ENCODE results near the gene HEMGN. TPM values are rescaled to one million over a fixed set of nuclear protein-coding genes. Genes with fewer than 3 reads are reported as not detected.

Gene HEMGN
- total RNA-seq, 1 donor = not detected

DNA sequence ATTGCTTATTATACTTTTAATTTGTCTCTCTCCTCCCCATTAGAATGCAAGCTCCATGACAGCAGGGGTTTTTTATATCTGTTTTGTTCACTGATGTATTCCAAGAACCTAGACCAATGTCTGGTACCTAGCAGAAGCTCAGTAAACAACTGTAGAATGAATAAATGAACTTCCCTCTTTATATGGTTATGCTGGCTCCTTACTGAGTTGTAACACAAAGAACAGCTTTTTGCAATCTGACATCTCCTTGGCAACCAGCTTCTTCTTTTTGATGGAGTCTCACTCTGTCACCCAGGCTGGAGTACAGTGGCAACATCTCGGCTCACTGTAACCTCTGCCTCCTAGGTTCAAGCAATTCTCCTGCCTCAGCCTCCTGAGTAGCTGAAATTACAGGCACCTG is 29.3 kb downstream of the HEMGN start:
- TF ChIP-seq, protein P1, sequence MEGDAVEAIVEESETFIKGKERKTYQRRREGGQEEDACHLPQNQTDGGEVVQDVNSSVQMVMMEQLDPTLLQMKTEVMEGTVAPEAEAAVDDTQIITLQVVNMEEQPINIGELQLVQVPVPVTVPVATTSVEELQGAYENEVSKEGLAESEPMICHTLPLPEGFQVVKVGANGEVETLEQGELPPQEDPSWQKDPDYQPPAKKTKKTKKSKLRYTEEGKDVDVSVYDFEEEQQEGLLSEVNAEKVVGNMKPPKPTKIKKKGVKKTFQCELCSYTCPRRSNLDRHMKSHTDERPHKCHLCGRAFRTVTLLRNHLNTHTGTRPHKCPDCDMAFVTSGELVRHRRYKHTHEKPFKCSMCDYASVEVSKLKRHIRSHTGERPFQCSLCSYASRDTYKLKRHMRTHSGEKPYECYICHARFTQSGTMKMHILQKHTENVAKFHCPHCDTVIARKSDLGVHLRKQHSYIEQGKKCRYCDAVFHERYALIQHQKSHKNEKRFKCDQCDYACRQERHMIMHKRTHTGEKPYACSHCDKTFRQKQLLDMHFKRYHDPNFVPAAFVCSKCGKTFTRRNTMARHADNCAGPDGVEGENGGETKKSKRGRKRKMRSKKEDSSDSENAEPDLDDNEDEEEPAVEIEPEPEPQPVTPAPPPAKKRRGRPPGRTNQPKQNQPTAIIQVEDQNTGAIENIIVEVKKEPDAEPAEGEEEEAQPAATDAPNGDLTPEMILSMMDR (IDR thresholded peaks at IDR 0.05; ENCODE audit: insufficient read depth, low read length) = no peak
- no peak overlapping the region for H3K4me3 ChIP-seq (ENCODE audit: low read depth, low read length)

DNA sequence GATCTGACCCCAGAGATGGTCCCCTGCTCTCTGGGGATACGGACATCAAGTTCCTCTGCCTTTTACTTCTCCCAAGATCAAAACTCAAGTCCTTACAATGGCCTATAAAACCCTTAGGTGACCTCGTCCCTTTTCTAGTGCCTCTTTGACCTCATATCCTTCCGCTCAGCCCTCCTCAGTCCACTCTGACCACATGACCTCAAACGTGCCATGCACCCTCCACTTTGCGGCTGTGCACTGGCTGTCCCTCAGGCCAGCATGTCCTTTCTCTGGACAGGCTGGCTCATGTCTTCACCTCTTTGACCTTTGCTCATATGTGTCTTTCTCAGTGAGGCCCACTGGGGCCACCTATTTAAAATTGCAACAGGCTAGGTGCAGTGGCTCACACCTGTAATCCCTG is 30.3 kb downstream of the HEMGN start:
- no peak overlapping the region for H3K4me3 ChIP-seq (ENCODE audit: low read depth, low read length)
- TF ChIP-seq, protein P1 (IDR thresholded peaks at IDR 0.05; ENCODE audit: insufficient read depth, low read length) = no peak
- no peak for DNase-seq (ENCODE audit: low read depth)

More for the DNA sequence above, 29.3 kb downstream of the HEMGN start:
- DNase-seq (ENCODE audit: low read depth) = no peak

DNA sequence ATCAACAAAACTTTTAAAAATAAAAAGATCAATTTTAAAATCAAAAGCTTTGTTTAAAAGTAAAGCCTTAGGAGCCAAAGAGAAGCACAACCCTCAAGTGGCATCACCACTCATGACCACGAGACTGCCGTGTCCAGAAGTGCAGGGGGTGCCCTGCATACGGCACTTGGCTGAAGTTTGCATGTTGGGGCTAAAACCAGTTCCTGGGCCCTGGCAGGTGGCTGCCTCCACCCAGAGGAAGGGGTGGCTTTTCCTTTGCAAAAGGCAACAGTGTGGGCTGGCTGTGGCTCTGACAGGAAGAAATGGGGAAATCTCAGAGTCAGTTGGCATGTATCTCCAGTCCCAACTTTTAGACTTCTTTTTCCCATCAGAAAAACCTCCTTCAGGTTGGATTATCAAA is 30.9 kb downstream of the HEMGN start:
- TF ChIP-seq, protein P1 (IDR thresholded peaks at IDR 0.05; ENCODE audit: insufficient read depth, low read length) = no peak
- DNase-seq (ENCODE audit: low read depth) = no peak
- H3K4me3 ChIP-seq (ENCODE audit: low read depth, low read length) = no peak overlapping the region

DNA sequence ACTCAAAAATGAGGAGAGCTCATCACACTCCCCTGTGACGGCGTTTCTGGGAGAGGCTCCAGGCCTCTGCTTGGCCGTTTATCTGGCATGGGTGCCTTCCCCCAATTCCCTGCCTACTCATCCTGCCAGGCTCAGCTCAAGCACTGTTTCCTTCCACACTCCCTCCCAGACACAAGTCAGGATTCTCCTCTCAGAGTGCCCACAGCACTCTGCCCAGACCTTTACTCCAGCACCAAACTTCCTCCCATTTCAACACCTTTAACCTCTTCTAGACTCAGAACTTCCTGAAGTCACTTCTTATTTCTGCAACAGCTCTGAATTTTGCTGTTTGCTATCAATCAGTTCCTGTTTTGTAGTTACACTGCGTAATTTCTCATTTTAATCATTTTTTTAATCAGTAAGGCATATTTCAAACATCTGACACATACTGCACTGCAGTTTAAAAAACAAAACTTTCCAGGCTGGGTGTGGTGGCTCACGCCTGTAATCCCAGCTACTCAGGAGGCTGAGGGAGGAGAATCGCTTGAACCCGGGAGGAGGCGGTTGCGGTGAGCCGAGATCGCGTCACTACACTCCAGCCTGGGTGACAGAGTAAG is 31.6 kb downstream of the HEMGN start:
- no peak overlapping the region for H3K4me3 ChIP-seq (ENCODE audit: low read depth, low read length)
- DNase-seq (ENCODE audit: low read depth) = peak; percentile 21
- TF ChIP-seq, protein P1 (IDR thresholded peaks at IDR 0.05; ENCODE audit: insufficient read depth, low read length) = no peak

DNA sequence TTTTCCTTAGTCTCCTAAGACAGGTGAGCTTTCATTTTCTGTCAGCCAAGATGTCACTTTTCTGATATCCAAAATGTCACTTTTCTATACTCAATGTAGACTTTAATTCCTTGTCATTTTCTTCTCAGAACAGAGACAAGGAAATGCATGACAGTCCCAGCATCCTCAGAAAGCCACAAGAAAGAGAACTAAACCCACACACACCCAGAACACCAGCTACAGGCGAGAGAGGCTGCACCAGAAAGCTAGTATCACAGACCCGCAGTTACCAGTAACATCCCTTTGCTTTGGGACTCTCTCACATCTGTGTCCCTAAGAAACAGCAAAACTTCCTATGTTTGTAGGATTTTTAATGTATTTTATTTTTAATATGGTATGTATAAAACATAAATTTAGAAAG is 32.7 kb downstream of the HEMGN start:
- H3K4me3 ChIP-seq (ENCODE audit: low read depth, low read length) = no peak overlapping the region
- TF ChIP-seq, protein P1 (IDR thresholded peaks at IDR 0.05; ENCODE audit: insufficient read depth, low read length) = no peak
- no peak for DNase-seq (ENCODE audit: low read depth)

DNA sequence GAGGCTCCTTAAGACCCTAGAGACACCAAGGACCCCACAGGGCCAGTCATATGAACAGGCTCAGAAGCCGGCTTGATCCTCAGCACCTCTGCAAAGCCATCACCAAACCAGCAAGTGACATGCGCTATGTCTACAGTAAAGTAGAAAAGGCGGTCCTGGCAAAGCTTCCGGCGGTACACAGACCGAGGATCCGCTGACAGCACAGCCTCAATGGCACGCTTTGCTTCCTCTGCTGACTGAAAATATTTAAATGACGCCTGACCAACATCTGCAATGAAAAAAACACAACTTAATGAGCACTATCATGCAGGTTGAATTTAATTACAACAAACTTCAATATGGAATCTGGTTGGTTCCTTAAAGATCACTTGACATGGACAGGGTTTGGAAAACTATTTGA is 33.2 kb downstream of the HEMGN start:
- H3K4me3 ChIP-seq (ENCODE audit: low read depth, low read length) = no peak overlapping the region
- TF ChIP-seq, protein P1 (IDR thresholded peaks at IDR 0.05; ENCODE audit: insufficient read depth, low read length) = no peak
- no peak for DNase-seq (ENCODE audit: low read depth)

DNA sequence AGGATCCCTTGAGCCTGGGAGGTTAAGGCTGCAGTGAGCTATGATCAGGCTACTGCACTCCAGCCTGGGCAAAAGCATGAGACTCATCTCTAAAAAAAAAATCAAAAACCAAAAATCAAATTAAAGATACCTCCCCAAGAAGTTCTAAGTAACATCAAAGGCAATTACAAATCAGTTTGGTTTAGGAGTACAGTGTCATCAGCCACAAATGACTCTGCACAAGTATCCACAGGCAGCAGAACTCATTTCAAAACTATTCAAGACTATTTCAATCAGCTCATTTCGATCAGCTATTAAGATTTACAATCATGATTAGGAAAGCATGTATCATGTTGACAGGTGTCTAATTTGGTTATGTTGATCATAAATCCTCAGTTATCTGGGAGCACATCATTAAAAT is 34.8 kb downstream of the HEMGN start:
- no peak for DNase-seq (ENCODE audit: low read depth)
- TF ChIP-seq, protein P1 (IDR thresholded peaks at IDR 0.05; ENCODE audit: insufficient read depth, low read length) = no peak
- H3K4me3 ChIP-seq (ENCODE audit: low read depth, low read length) = no peak overlapping the region
